ENCODE results near the gene CRHR2. TPM values are rescaled to one million over a fixed set of nuclear protein-coding genes. Genes with fewer than 3 reads are reported as not detected.

CRHR2 gene
- total and polyA plus RNA-seq, 2 of the 4 experiments (the other 2 are of a cell fraction): not detected

GRCh38 chr7:30634634-30635201 is 47.5 kb downstream of the CRHR2 start:
- H3K36me3 ChIP-seq (ENCODE audit: control insufficient read depth, insufficient read depth, low read length): peaks cover 41% of the 10 kb centered on the region
- POLR2A ChIA-PET (ENCODE audit: unreplicated experiment): no interaction called here

More at GRCh38 chr7:30634634-30635201, 47.5 kb downstream of the CRHR2 start:
- Histone ChIP-seq H3K4me1 (ENCODE audit: control insufficient read depth, insufficient read depth, low read length) (no peaks in the 10 kb centered on the region), H3K27me3 (ENCODE audit: control insufficient read depth, insufficient read depth, low read length) (no peaks in the 10 kb centered on the region), H2AK5ac (ENCODE audit: low read depth, low read length) (no peak overlapping the region), H4K91ac (ENCODE audit: insufficient read depth, low read depth, low read length) (no peak overlapping the region), H3K4me3 (ENCODE audit: insufficient read depth, low read depth, low read length) (no peak overlapping the region), H4K5ac (ENCODE audit: low read depth, low read length) (no peak overlapping the region), H4K8ac (ENCODE audit: low read depth in 2 of 2, low read length in 2 of 2) (no peak overlapping the region), H2AFZ (replicated peaks; ENCODE audit: low read length, poor library complexity) (no peak overlapping the region), H3K9ac (ENCODE audit: low read depth, low read length) (no peak overlapping the region), H2BK20ac (ENCODE audit: low read depth, low read length) (no peak overlapping the region), H2AK9ac (replicated peaks; ENCODE audit: low read depth, low read length, poor library complexity) (no peak overlapping the region), H3K9me1 (ENCODE audit: insufficient read depth, low read length) (peaks cover 3% of the 10 kb centered on the region; the same call in 1 of the 2 replicates), H3K27ac (ENCODE audit: insufficient read depth, low read length) (no peak overlapping the region), H3K4ac (ENCODE audit: low read depth, low read length) (no peak overlapping the region), H4K20me1 (ENCODE audit: insufficient read depth, low read length) (peaks cover 30% of the 10 kb centered on the region), H3K18ac (ENCODE audit: low read depth, low read length) (no peak overlapping the region), H2BK5ac (ENCODE audit: low read depth, low read length, poor library complexity, severe bottlenecking) (no peak overlapping the region), H2BK120ac (ENCODE audit: low read depth, low read length) (no peak overlapping the region), H3K9me3 (ENCODE audit: control insufficient read depth, insufficient read depth, low read length) (no peaks in the 10 kb centered on the region), H3K14ac (replicated peaks; ENCODE audit: low read depth, low read length) (no peak overlapping the region), H3K4me2 (ENCODE audit: low read depth, low read length) (no peak overlapping the region), H3K23ac (ENCODE audit: low read depth, low read length) (no peak overlapping the region), H3K56ac (ENCODE audit: extremely low read depth, insufficient read depth, low read length) (no peak overlapping the region), H2BK15ac (ENCODE audit: low read depth, low read length) (no peak overlapping the region), H3K79me1 (ENCODE audit: low read depth in 1 of 2, low read length in 2 of 2) (peaks cover 29 to 34% of the 10 kb centered on the region in 2 experiments; a peak in 3 of 4 replicates)
- BruUV-seq (replicated peaks): no TSS peak
- WGBS, 2 experiments (ENCODE audit: extremely low coverage in 2 of 2, insufficient read length in 1 of 2): 100% methylated on average over 1 of the region's 6 CpGs; no CpG with 5 or more reads in 1 of the 2 experiments
- in situ Hi-C loops (cut with MboI; ENCODE audit: low sequenced_read_pairs): no loop called here
- DNase-seq (no peak), ATAC-seq (ENCODE audit: low read depth) (peak; percentile 21; the same call in 1 of the 2 replicates)
- dilution Hi-C loops (cut with HindIII; ENCODE audit: low sequenced_read_pairs, unreplicated experiment): no loop called here
- intact Hi-C loops (cut with micrococcal nuclease): loop anchor here (5.0 kb wide), 1 partner anchor 37 kb away; no protein-coding TSS in a partner anchor
- TF ChIP-seq RFX5 (IDR thresholded peaks at IDR 0.05; ENCODE audit: low read depth, low read length) (no peak), RAD21 (IDR thresholded peaks at IDR 0.05; ENCODE audit: low read length) (no peak), BHLHE40 (IDR thresholded peaks at IDR 0.05; ENCODE audit: low read depth, low read length) (no peak), USF2 (IDR thresholded peaks at IDR 0.05; ENCODE audit: low read depth, low read length) (no peak), FOS (IDR thresholded peaks at IDR 0.05; ENCODE audit: low read depth, low read length) (no peak), CHD1 (IDR thresholded peaks at IDR 0.05; ENCODE audit: low read depth, low read length) (no peak), SMC3 (IDR thresholded peaks at IDR 0.05; ENCODE audit: low read depth, low read length) (no peak), MAFK (IDR thresholded peaks at IDR 0.05; ENCODE audit: low read depth, low read length) (no peak), CTCF (conservative IDR thresholded peaks at IDR 0.05; ENCODE audit: low read depth, low read length) (no peak), MAZ (IDR thresholded peaks at IDR 0.05; ENCODE audit: borderline replicate concordance, low read depth, low read length) (no peak), CEBPB (IDR thresholded peaks at IDR 0.05; ENCODE audit: low read depth, low read length) (no peak), MXI1 (IDR thresholded peaks at IDR 0.05; ENCODE audit: borderline replicate concordance, low read depth, low read length) (no peak), ELK1 (IDR thresholded peaks at IDR 0.05; ENCODE audit: borderline replicate concordance, low read depth, low read length) (no peak), RCOR1 (IDR thresholded peaks at IDR 0.05; ENCODE audit: insufficient replicate concordance, low read length) (no peak), POLR2A (IDR thresholded peaks at IDR 0.05; ENCODE audit: low read depth, low read length) (no peak), NFE2L2 (IDR thresholded peaks at IDR 0.05; ENCODE audit: low read depth, low read length) (no peak)
- CTCF ChIA-PET: no interaction called here
